Activated T-helper 1 cell treated with anti-CD3 and anti-CD28 coated beads, Interleukin-12 subunit alpha, Interleukin-12 subunit beta, Interleukin-2, Interleukin-4 antibody, amounts not matched to agents 30 ng/mL and 10 ng/mL and 1 ng/mL, durations not matched to agents 14 hours and 24 hours and 36 hours (primary cell): ENCODE data around the gene B4GALT2. TPM values are rescaled to one million over a fixed set of nuclear protein-coding genes. Genes with fewer than 3 reads are reported as not detected.
A peak's percentile ranks its signal among the peaks of the same experiment; 100 is the strongest.

Experiments
- DNase-seq: peaks from one replicate; pipeline ENCODE4 v3.0.0; 2021; ENCODE audit warnings: low spot score
- H3K27ac Mint-ChIP-seq: one replicate; pipeline ENCODE4 v1.8.0; 2021; ENCODE audit warnings: mild to moderate bottlenecking, mixed read lengths
- H3K27me3 Mint-ChIP-seq: one replicate; pipeline ENCODE4 v1.8.0; 2022; ENCODE audit warnings: mild to moderate bottlenecking, moderate library complexity, mixed read lengths; ENCODE audit not compliant: insufficient read depth
- H3K36me3 Mint-ChIP-seq: one replicate; pipeline ENCODE4 v1.8.0; 2021; ENCODE audit warnings: low read depth, mixed read lengths
- H3K4me1 Mint-ChIP-seq: one replicate; pipeline ENCODE4 v1.8.0; 2021; ENCODE audit warnings: low read depth, mixed read lengths
- H3K4me3 Mint-ChIP-seq: one replicate; pipeline ENCODE4 v1.8.0; 2021; ENCODE audit warnings: mild to moderate bottlenecking, moderate library complexity, mixed read lengths
- H3K9me3 Mint-ChIP-seq: one replicate; pipeline ENCODE4 v1.8.0; 2021; ENCODE audit warnings: mixed read lengths
- intact Hi-C: fragments of 100-400 bp; cut with micrococcal nuclease; formaldehyde crosslinking; loops from one replicate; pipeline ENCODE4 v1.15.1; 2024
- total RNA-seq: library from RNA; stranded (reverse); gene quantifications from 2 replicates; pipeline ENCODE4 v1.2.3, GENCODE V29; 2022

B4GALT2 gene
- total RNA-seq, 1 donor from 2014 or later: 51.3 TPM

DNA sequence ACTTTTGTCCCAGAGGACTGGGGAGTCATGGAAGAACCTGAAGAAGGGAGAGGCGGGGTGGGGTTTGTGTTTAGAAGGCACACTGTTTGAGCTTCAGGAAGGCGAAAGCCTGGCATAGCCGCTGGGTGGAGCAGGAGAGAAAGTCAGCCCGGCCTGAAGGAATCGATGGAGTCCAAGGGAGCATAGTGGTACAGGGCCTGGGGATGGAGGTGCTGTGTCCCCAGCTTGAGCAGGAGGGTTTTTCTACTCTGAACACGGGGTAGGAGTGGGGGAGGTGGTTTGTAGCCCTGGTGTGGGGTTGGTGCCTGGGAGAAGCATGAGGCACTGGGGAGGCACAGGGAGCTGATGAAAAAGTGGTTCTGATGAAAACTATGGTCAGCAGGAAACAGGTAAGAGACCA lies 7.7 kb downstream of the B4GALT2 start:
- Mint-ChIP-seq H3K9me3 (no peaks in the 10 kb centered on the region), H3K27me3 (no peaks in the 10 kb centered on the region), H3K27ac (no peak overlapping the region), H3K4me3 (no peak overlapping the region), H3K4me1 (no peaks in the 10 kb centered on the region), H3K36me3 (peaks cover 6% of the 10 kb centered on the region)
- intact Hi-C loops: no loop called here
- no peak for DNase-seq

DNA sequence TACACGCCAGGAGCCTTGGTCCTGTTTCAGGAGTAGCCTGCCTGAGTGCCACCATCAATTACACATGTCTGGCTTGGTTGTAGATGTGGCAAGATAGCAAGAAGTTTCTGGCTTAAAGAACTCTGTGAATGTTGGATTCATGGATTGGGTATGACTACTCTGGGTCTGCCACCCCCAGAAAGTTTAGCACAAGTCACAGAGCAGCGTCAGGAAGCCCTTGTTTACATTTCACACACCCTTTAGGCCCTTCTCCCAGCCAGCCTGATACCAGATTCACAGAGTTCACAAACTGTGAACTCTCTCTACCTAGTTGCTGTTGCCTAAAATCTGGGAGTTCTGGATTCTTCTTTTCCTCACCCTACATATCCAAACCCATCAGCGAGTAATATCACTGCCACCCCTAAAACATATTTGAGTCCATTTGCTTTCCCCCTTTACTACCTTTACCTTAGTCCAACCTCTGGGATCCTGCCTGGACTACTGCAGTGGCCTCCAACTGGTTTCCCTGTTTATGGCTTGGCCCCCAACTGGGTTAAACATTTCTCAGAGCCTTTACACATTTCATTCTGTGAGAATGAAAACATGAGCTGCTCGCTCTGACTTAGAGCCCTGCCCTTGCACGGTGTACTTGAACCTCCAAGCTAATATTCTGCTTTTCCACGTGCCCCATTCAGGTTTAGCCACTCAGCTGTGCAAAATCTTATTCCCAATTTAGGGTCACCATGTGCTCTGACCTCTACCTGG lies 8.3 kb downstream of the B4GALT2 start:
- Mint-ChIP-seq H3K4me1 (peaks cover 5% of the 10 kb centered on the region), H3K27me3 (no peaks in the 10 kb centered on the region), H3K36me3 (peaks cover 3% of the 10 kb centered on the region), H3K9me3 (no peaks in the 10 kb centered on the region), H3K4me3 (no peak overlapping the region), H3K27ac (no peak overlapping the region)
- no peak for DNase-seq
- intact Hi-C loops: no loop called here

DNA sequence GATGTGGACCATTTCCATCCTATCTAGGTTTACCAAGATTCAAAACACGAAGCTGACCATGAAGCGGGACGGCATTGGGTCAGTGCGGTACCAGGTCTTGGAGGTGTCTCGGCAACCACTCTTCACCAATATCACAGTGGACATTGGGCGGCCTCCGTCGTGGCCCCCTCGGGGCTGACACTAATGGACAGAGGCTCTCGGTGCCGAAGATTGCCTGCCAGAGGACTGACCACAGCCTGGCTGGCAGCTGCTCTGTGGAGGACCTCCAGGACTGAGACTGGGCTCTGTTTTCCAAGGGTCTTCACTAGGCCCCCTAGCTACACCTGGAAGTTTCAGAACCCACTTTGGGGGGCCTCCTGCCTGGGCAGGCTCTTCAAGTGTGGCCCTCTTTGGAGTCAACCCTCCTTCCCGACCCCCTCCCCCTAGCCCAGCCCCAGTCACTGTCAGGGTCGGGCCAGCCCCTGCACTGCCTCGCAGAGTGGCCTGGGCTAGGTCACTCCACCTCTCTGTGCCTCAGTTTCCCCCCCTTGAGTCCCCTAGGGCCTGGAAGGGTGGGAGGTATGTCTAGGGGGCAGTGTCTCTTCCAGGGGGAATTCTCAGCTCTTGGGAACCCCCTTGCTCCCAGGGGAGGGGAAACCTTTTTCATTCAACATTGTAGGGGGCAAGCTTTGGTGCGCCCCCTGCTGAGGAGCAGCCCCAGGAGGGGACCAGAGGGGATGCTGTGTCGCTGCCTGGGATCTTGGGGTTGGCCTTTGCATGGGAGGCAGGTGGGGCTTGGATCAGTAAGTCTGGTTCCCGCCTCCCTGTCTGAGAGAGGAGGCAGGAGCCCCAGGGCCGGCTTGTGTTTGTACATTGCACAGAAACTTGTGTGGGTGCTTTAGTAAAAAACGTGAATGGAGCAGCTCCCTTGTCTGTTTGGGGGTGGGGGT lies 11.5 kb downstream of the B4GALT2 start:
- peaks cover 13% of the 10 kb centered on the region for H3K4me1 Mint-ChIP-seq
- H3K27ac Mint-ChIP-seq: no peak overlapping the region
- intact Hi-C loops: loop anchor here (1.0 kb wide), 4 partner anchors 16 to 283 kb away; partner anchors contain the start of genes ATP6V0B, IPO13 and ST3GAL3

DNA sequence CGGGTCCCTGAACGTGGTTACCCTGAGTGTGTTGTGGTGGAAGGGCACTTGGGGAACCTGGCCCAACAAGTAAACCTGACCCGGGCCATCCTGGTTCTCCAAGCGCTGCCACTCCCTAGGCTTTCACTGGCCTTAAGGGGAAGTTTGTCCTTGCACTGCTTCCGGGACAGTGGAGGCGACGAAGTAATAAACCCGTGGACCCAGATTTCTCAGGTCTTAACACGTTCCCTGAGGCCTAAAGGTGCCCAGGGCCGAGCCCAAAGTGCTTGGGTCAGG lies 12.1 kb downstream of the B4GALT2 start:
- H3K27ac Mint-ChIP-seq: peak overlapping the region; percentile 82
- intact Hi-C loops: loop anchor here (1.0 kb wide), 4 partner anchors 17 to 284 kb away; partner anchors contain the start of genes ATP6V0B, IPO13 and ST3GAL3
- peak overlapping the region; percentile 91 for H3K4me3 Mint-ChIP-seq
- no peaks in the 10 kb centered on the region for H3K27me3 Mint-ChIP-seq
- H3K36me3 Mint-ChIP-seq: peaks cover 3% of the 10 kb centered on the region
- peaks cover 13% of the 10 kb centered on the region for H3K4me1 Mint-ChIP-seq
- H3K9me3 Mint-ChIP-seq: no peaks in the 10 kb centered on the region
- no peak for DNase-seq

More for the DNA sequence above, 11.5 kb downstream of the B4GALT2 start:
- Mint-ChIP-seq H3K27me3 (no peaks in the 10 kb centered on the region), H3K9me3 (no peaks in the 10 kb centered on the region), H3K4me3 (peak overlapping the region; percentile 91), H3K36me3 (peaks cover 5% of the 10 kb centered on the region)
- DNase-seq: no peak

DNA sequence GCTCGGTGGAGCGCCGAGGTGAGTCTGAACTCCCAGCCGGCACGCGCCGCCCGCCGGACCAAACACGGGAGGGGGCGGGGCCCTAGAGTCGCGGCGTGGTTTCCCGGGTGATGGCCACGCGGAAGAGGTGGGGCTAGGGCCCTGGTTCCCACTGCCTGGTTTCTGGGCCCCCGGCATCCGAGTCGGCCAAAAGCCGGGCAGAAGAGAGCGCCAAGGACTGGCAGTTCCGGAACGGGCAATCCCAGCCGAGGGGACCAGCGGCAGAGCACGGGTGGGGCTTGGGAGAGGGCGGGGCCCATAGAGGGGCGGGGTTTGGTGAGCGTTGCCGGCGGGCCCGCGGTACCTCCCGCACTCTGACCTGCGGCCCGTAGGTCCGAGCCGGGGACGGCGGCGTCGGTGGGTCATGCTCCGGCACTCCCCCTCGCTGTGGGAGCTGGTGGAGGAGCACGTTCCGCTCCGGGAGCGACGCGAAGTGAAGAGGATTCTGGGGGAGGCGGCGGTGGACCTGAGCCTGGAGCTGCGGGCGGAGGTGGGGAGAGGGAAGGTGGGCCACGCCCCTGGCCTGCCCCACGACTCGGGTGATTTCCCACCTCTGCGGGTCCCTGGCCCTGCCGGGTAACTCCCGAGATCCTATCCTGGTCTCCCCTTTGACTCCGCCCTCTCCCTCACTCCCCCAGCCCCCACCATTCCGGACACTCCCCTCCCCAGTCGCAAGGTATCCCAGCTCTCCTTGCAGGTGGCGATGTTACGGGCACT lies 12.6 kb downstream of the B4GALT2 start, which contains the start of gene CCDC24:
Gene CCDC24, plus strand, starts transcription at position 124 of the 756 bp plus-strand sequence. Its CDS starts 280 bp downstream, at position 404.
- Mint-ChIP-seq H3K4me1 (peaks cover 13% of the 10 kb centered on the region), H3K4me3 (peak within 1 kb of the TSS; percentile 91), H3K36me3 (peaks cover 3% of the 10 kb centered on the region), H3K27ac (peak within 1 kb of the TSS; percentile 82), H3K27me3 (no peaks in the 10 kb centered on the region), H3K9me3 (no peaks in the 10 kb centered on the region)
- intact Hi-C loops: loop anchor here (1.0 kb wide), 4 partner anchors 17 to 284 kb away; partner anchors contain the start of genes ATP6V0B, IPO13 and ST3GAL3
- DNase-seq: peak; percentile 74

DNA sequence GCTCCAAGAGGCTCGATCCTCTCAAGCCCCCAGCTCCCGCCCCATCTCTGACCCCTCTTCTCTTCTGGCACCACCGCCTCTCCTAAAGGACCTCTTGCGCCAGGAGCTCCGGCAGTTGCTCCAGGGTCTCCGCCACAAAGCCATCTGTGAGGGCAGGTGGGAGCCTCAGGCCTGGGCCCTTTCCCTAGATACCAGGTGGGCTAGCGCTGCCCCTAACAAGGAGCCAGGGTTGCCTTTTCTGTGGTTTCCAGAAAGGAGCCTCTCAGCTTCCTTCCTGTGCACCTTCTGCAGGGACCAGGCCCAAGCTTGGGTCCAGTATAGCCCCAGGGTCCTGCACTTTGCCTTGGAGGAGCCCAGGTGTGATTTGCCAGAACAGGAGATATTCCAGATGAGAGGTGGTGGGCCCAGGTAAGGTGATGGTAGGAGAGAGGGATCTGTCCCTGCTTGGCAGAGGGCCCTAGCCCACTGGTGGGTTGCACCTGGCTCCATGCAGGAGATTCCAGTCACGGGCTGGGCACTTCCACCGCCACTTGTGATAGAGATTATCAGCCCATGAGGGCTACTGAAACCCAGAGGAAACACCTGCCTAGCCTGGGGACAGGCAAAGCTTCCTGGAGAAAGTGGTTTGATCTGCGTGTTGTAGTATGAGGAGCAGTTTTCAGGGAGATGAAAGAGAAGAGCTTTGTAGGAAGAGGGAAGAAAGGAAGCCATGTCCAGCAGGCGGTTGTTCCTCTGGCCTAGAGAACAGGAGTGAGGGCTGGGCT lies 13.4 kb downstream of the B4GALT2 start:
- Mint-ChIP-seq H3K36me3 (peaks cover 3% of the 10 kb centered on the region), H3K4me1 (peaks cover 13% of the 10 kb centered on the region), H3K9me3 (no peaks in the 10 kb centered on the region), H3K27me3 (no peaks in the 10 kb centered on the region), H3K27ac (peak overlapping the region; percentile 78), H3K4me3 (peak overlapping the region; percentile 91)
- no peak for DNase-seq
- intact Hi-C loops: no loop called here

DNA sequence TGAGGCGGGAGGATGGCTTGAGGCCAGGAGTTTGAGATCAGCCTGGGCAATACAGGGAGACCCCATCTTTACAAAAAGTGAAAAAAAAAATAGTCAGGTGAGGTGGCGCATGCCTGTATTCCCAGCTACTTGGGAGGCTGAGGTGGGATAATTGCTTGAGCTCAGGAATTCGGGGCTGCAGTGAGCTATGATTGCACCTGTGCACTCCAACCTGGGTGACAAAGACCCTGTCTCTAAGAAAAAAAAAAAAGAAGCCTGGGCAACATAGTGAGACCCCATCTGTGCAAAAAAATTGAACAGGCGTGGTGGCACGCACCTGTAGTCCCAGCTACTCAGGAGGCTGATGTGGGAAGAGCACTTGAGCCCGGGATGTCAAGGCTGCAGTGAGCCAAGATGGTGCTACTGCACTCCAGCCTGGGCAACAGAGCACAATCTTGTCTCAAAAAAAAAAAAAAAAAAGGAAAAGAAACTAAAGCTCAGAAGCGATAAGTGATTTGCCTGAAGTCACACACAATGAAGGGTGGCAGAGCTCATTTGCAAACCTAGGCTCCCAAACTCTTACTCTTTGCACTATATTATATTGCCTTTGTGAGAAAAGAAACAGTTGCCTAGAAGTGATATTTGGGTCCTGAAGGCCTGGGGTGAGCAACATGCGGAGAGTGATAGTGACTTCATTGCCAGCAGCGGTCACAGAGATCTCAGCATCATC lies 14.3 kb downstream of the B4GALT2 start:
- Mint-ChIP-seq H3K27ac (no peak overlapping the region), H3K4me3 (peak overlapping the region; percentile 91), H3K4me1 (peaks cover 13% of the 10 kb centered on the region), H3K36me3 (peaks cover 3% of the 10 kb centered on the region), H3K9me3 (no peaks in the 10 kb centered on the region), H3K27me3 (no peaks in the 10 kb centered on the region)
- intact Hi-C loops: no loop called here
- no peak for DNase-seq

DNA sequence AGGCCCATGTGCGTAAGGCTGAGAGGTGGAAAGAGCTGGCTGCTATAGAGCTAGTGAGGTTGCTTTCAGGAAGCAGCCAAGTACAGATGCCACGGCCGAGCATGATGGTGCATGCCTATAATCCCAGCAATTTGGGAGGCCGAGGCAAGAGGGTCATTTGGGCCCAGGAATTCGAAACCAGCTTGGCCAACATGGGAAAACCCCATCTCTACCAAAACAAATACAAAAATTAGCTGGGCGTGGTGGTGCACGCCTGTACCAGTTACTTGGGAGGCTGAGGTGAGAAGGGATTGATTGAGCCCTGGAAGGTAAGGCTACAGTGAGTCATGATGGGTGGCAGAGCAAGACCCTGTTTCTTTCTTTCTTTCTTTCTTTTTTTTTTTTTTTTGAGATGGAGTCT lies 15.1 kb downstream of the B4GALT2 start:
- Mint-ChIP-seq H3K27ac (no peak overlapping the region), H3K9me3 (no peaks in the 10 kb centered on the region), H3K27me3 (no peaks in the 10 kb centered on the region), H3K4me1 (peaks cover 13% of the 10 kb centered on the region), H3K36me3 (peaks cover 3% of the 10 kb centered on the region), H3K4me3 (no peak overlapping the region)
- no peak for DNase-seq
- intact Hi-C loops: no loop called here

DNA sequence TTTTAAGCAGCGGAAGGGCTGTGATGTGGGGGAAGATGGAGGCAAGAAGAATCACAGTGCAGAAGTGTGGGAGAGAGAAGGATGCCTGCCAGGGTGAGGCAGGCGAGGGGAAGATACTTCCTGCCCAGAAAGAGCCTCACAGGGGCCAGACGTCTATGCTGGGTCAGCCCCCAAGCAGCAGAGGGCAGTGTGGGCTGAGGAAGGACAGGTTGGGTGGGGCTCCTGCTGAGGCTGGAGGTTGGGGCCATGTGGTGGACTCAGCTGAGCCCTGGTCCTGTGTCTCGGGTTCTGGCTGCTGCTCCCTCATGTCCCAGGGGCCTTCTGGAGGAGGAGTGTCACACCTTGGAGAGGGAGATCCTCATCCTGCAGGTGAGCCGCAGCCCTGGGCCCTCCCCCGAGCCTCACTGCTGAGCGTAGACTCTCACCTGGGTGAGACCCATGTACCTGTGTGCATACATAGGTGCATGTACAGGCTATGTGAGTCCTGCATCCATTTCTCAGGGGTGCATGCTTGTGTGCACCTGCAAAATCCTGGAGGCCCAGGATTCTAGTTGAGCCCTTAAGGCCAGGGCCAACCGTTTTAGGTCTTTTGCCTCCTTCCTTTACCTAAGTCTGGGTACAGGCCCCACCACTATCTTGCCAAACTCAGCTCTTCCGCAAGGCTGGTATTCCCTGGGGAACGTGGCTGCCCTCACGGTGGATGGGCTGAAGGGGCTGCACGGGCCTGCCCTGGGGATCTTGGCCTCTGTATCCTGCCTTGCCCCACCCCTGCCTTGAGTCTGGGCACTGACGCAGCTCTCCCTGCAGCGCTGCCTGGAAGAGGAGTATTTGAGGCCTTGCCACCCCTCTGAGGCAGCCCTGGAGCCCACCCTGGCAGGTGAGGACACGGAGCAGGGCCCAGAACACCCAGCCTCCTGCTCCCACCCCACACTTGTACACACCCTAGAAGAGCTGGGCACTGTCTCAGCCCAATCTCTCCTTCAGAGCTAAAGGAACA lies 16.1 kb downstream of the B4GALT2 start:
- Mint-ChIP-seq H3K9me3 (no peaks in the 10 kb centered on the region), H3K27me3 (no peaks in the 10 kb centered on the region), H3K4me3 (no peak overlapping the region), H3K4me1 (peaks cover 13% of the 10 kb centered on the region), H3K27ac (no peak overlapping the region), H3K36me3 (peaks cover 3% of the 10 kb centered on the region)
- intact Hi-C loops: no loop called here
- no peak for DNase-seq

DNA sequence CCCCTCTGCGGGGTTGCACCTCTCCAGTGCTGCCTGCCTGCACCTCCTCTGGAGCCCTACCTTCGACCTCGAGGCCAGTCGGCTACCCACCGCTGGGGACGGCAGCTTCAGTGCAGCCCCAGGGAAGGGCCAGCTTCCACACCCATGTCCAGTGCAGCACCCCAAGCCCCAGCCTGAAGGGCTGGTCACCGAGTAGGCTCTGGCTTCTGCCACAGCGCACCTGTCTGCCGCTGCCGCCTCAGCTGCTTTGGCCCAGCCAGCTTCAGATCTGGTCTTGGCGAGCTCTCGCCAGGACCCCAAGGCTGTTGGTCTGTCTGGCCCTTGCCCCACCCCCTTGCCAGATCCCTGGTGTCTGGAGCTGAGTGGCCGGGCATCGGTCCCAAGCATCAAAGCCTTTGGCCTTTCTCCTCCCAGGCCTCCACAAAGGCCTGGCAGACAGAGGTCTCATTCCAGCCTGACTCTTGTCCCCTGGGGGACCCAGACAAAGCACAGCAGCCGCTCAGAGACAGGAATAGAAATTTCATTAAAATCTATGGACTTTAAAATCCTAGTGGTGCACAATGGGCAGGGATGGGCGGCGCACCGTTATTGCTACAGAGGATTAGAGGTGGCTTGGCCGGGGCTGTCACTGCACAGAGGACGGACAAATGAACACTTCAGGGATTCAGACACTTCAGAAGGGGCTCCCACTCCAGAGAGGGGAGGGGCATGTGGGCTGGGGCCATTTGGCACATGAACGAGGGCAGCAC lies 17.1 kb downstream of the B4GALT2 start:
- Mint-ChIP-seq H3K27ac (no peak overlapping the region), H3K27me3 (no peaks in the 10 kb centered on the region), H3K4me3 (no peak overlapping the region), H3K36me3 (peaks cover 3% of the 10 kb centered on the region), H3K9me3 (no peaks in the 10 kb centered on the region), H3K4me1 (peaks cover 13% of the 10 kb centered on the region)
- no peak for DNase-seq
- intact Hi-C loops: no loop called here
